ENCODE results near the gene CCHCR1. TPM values are rescaled to one million over a fixed set of nuclear protein-coding genes. Genes with fewer than 3 reads are reported as not detected.

The CCHCR1 gene
- total RNA-seq, 3 donors from 2014 or later, result 10.9 to 17.1 (median 17.0) TPM

DNA sequence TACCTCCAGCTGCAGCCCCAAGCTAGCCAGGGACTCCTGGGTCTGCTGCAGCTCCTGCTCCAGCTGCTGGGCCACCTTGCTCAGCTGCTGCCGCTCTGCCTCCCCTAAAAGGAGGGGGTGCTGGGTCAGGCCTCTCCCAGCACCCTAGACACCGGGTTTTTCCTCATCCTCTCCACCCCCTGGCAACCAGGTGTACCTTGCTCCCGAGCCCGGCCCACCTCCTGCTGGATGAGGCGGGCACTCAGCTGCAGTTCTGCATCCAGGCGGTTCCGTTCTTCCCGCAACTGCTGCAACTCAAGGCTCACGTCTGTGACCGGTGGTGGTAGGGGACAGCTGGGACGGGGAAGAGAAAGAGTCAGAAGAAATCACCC, 12.6 kb downstream of the CCHCR1 start:
- Histone ChIP-seq H3K36me3 (no peaks in the 10 kb centered on the region), H3K27me3 (no peaks in the 10 kb centered on the region), H3K27ac (no peak overlapping the region), H3K4me3 (no peak overlapping the region), H3K9me3 (no peaks in the 10 kb centered on the region), H3K4me1 (no peaks in the 10 kb centered on the region)
- TF ChIP-seq POLR2A (IDR thresholded peaks at IDR 0.05) (no peak), POLR2AphosphoS5 (IDR thresholded peaks at IDR 0.05) (no peak)
- TF ChIP-seq, protein P1, sequence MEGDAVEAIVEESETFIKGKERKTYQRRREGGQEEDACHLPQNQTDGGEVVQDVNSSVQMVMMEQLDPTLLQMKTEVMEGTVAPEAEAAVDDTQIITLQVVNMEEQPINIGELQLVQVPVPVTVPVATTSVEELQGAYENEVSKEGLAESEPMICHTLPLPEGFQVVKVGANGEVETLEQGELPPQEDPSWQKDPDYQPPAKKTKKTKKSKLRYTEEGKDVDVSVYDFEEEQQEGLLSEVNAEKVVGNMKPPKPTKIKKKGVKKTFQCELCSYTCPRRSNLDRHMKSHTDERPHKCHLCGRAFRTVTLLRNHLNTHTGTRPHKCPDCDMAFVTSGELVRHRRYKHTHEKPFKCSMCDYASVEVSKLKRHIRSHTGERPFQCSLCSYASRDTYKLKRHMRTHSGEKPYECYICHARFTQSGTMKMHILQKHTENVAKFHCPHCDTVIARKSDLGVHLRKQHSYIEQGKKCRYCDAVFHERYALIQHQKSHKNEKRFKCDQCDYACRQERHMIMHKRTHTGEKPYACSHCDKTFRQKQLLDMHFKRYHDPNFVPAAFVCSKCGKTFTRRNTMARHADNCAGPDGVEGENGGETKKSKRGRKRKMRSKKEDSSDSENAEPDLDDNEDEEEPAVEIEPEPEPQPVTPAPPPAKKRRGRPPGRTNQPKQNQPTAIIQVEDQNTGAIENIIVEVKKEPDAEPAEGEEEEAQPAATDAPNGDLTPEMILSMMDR (IDR thresholded peaks at IDR 0.05), result no peak
- intact Hi-C loops (cut with DNase I; ENCODE audit: low total_unique reads), result no loop called here
- DNase-seq (ENCODE audit: low spot score in 2 of 2), result no peak

DNA sequence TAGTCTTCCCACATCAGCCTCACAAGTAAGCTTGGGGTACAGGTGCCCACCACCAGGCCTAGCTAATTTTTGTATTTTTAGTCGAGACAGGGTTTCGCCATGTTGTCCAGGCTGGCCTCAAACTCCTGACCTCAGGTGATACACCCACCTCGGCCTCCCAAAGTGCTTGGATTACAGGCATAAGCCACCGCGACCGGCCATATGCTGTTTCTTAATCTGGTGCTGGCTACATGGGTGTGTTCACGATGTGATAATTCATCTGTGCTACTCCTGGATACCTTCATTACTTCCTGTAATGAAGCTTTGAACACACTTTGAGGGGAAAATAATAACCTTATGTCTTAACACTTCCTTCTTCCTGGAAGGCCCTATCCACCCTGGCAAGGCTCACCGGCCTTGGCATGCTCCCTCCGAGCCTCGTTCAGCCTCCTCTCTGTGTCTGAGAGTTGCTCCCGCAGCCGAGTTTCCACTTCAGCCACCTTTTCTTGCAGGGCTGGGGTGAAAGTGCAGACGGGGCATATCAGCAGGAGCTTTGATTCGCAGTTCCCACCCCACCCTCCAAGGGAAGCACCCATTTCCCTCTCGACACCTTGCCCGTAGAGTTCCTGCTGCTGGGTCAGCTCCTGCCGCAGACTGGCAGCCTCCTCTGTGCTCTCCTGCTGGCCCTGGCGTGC, 13.2 kb downstream of the CCHCR1 start:
- no peaks in the 10 kb centered on the region for H3K4me1 ChIP-seq
- intact Hi-C loops (cut with DNase I; ENCODE audit: low total_unique reads), result no loop called here
- peak overlapping the region; percentile 52 to 55 for H3K27ac ChIP-seq
- H3K27me3 ChIP-seq, result no peaks in the 10 kb centered on the region
- H3K9me3 ChIP-seq, result no peaks in the 10 kb centered on the region
- no peaks in the 10 kb centered on the region for H3K36me3 ChIP-seq
- no peak overlapping the region for H3K4me3 ChIP-seq
- DNase-seq (ENCODE audit: low spot score in 2 of 2), result no peak
- TF ChIP-seq POLR2A (IDR thresholded peaks at IDR 0.05) (no peak), POLR2AphosphoS5 (IDR thresholded peaks at IDR 0.05) (no peak)
- TF ChIP-seq, protein P1 (IDR thresholded peaks at IDR 0.05), result no peak

DNA sequence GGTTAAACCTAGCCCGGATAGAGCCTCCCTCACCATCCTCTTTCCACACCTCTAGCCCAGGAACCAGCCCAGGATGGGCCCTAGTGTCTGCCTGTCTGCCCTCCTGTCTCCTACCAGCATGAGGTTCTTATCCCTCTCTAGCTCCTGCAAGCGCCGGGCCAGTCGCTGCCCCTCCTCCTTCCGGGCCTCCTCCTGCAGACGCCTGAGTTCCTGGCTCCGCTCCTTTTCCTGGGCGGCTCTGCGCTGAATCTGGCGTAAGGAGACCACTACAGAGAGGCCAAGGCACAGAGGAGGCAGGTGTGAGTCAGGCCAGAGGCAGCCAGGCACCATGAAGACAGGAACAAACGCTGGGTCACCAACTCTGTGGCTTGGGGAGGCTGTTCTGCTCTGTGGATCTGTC, 14.5 kb downstream of the CCHCR1 start:
- intact Hi-C loops (cut with DNase I; ENCODE audit: low total_unique reads), result no loop called here
- TF ChIP-seq POLR2AphosphoS5 (IDR thresholded peaks at IDR 0.05), result no peak
- no peak for TF ChIP-seq POLR2A (IDR thresholded peaks at IDR 0.05)
- TF ChIP-seq, protein P1 (IDR thresholded peaks at IDR 0.05), result no peak
- H3K4me3 ChIP-seq, result no peak overlapping the region
- no peaks in the 10 kb centered on the region for H3K4me1 ChIP-seq
- DNase-seq (ENCODE audit: low spot score in 2 of 2), result no peak
- H3K27ac ChIP-seq, result peak overlapping the region; percentile 19 to 55
- no peaks in the 10 kb centered on the region for H3K27me3 ChIP-seq
- no peaks in the 10 kb centered on the region for H3K9me3 ChIP-seq
- H3K36me3 ChIP-seq, result no peaks in the 10 kb centered on the region

DNA sequence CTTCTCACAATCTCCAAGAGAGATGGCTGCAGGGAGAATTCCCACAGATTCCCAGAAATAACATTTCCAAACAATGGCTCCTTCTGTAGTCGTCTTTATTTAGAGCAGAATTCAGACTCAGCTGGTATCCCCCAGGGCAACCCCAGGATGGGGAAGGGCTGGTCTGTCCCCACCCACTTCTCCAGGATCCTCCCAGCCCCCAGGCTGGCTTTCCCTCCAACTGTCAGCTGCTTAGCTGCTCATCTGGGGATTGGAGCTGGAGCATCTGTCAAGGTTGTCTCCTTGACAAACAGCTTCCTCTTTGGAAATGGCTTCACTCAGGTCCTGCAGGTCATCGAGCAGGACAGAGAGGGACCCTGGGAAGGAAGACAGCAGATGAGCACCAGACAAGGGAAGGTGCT, 15.2 kb downstream of the CCHCR1 start:
- Histone ChIP-seq H3K4me3 (no peak overlapping the region), H3K27ac (peak overlapping the region in 1 of 2 donors; percentile 7), H3K27me3 (no peaks in the 10 kb centered on the region), H3K4me1 (no peaks in the 10 kb centered on the region), H3K36me3 (no peaks in the 10 kb centered on the region), H3K9me3 (no peaks in the 10 kb centered on the region)
- TF ChIP-seq POLR2AphosphoS5 (IDR thresholded peaks at IDR 0.05) (no peak), POLR2A (IDR thresholded peaks at IDR 0.05) (no peak)
- TF ChIP-seq, protein P1 (IDR thresholded peaks at IDR 0.05), result no peak
- intact Hi-C loops (cut with DNase I; ENCODE audit: low total_unique reads), result no loop called here
- no peak for DNase-seq (ENCODE audit: low spot score in 2 of 2)

DNA sequence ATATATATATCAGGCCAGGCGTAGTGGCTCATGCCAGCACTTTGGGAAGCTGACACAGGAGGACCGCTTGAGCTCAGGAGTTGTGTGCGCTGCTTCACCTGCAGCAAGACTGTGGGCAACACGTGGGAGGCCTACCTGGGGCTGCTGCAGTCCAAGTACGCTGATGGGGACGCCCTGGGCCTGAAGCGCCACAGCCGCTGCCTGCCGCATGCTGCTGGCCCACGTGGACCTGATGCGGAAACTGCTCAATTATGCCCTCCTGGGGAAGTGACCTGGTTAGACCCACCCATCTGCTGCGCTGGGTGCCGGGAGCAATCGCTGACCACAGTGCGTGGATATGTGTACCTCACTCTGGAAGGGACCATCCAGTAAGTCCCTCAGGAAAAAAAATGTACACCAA, 17.0 kb downstream of the CCHCR1 start:
- Histone ChIP-seq H3K27me3 (no peaks in the 10 kb centered on the region), H3K4me1 (no peaks in the 10 kb centered on the region), H3K9me3 (no peaks in the 10 kb centered on the region), H3K36me3 (no peaks in the 10 kb centered on the region), H3K27ac (no peak overlapping the region), H3K4me3 (no peak overlapping the region)
- intact Hi-C loops (cut with DNase I; ENCODE audit: low total_unique reads), result no loop called here
- TF ChIP-seq POLR2AphosphoS5 (IDR thresholded peaks at IDR 0.05), result no peak
- TF ChIP-seq POLR2A (IDR thresholded peaks at IDR 0.05), result no peak
- TF ChIP-seq, protein P1 (IDR thresholded peaks at IDR 0.05), result no peak
- no peak for DNase-seq (ENCODE audit: low spot score in 2 of 2)
